GM08714 (cell line): ENCODE measurements around the gene FADS2.

ENCODE experiments used
- H3K4me3 ChIP-seq: fragments of 200-500 bp; sonication (Bioruptor generic); 2 replicates; pipeline ENCODE4 v1.5.1; 2014; ENCODE audit warnings: mild to moderate bottlenecking, low read length, inconsistent platforms
- ZNF274 ChIP-seq: IDR thresholded peaks from 2 replicates; pipeline ENCODE4 v1.6.1; 2012; ENCODE audit warnings: mild to moderate bottlenecking, low read depth, low read length

Gene FADS2

GRCh38 chr11:61854966-61855714 lies 27.0 kb downstream of the FADS2 start:
- no peak overlapping the region for H3K4me3 ChIP-seq
- TF ChIP-seq ZNF274, result no peak

- H3K4me3 ChIP-seq, result no peak overlapping the region
- no peak for TF ChIP-seq ZNF274
Observed at GRCh38 chr11:61855939-61856680, 28.0 kb downstream of the FADS2 start.

- no peak for TF ChIP-seq ZNF274
- H3K4me3 ChIP-seq, result no peak overlapping the region
Observed at GRCh38 chr11:61860054-61860903, 32.2 kb downstream of the FADS2 start.

- TF ChIP-seq ZNF274, result no peak
- H3K4me3 ChIP-seq, result no peak overlapping the region
Observed at GRCh38 chr11:61861634-61862033, 33.5 kb downstream of the FADS2 start.

- no peak for TF ChIP-seq ZNF274
- no peak overlapping the region for H3K4me3 ChIP-seq
Observed at GRCh38 chr11:61862714-61863547, 34.8 kb downstream of the FADS2 start.

- H3K4me3 ChIP-seq, result no peak overlapping the region
- no peak for TF ChIP-seq ZNF274
Observed at GRCh38 chr11:61863548-61864081, 35.5 kb downstream of the FADS2 start.

- H3K4me3 ChIP-seq, result no peak overlapping the region
- TF ChIP-seq ZNF274, result no peak
Observed at GRCh38 chr11:61864814-61865775, 37.0 kb downstream of the FADS2 start.

- H3K4me3 ChIP-seq, result no peak overlapping the region
- TF ChIP-seq ZNF274, result no peak
Observed at GRCh38 chr11:61866231-61866957, 38.3 kb downstream of the FADS2 start.

- no peak overlapping the region for H3K4me3 ChIP-seq
- TF ChIP-seq ZNF274, result no peak
Observed at GRCh38 chr11:61866958-61867343, 38.9 kb downstream of the FADS2 start.

- no peak for TF ChIP-seq ZNF274
- H3K4me3 ChIP-seq, result no peak overlapping the region
Observed at GRCh38 chr11:61868571-61869428, 40.7 kb downstream of the FADS2 start.

- no peak for TF ChIP-seq ZNF274
Observed at GRCh38 chr11:61869429-61869707, 41.3 kb downstream of the FADS2 start.

More at GRCh38 chr11:61869429-61869707, 41.3 kb downstream of the FADS2 start:
- no peak overlapping the region for H3K4me3 ChIP-seq
